Measurements from ENCODE around the gene WDPCP. TPM values are rescaled to one million over a fixed set of nuclear protein-coding genes. Genes with fewer than 3 reads are reported as not detected.

WDPCP gene
- total RNA-seq, 1 donor from 2014 or later, result 30.7 TPM

GRCh38 chr2:63425079-63425416, 163.2 kb downstream of the WDPCP start:
- no peak overlapping the region for H3K4me3 Mint-ChIP-seq
- no peaks in the 10 kb centered on the region for H3K4me1 Mint-ChIP-seq
- no peaks in the 10 kb centered on the region for H3K27me3 Mint-ChIP-seq (ENCODE audit: low read depth)
- TF ChIP-seq CTCF (IDR thresholded peaks at IDR 0.05; ENCODE audit: unreplicated experiment), result no peak
- H3K36me3 Mint-ChIP-seq, result peaks cover 46% of the 10 kb centered on the region
- no peak overlapping the region for H3K27ac Mint-ChIP-seq
- no peak for DNase-seq (ENCODE audit: low spot score in 2 of 2, unreplicated experiment in 2 of 2)
- peaks cover 44% of the 10 kb centered on the region for H3K9me3 Mint-ChIP-seq

- Mint-ChIP-seq H3K9me3 (peaks cover 40% of the 10 kb centered on the region), H3K27me3 (ENCODE audit: low read depth) (no peaks in the 10 kb centered on the region), H3K36me3 (peaks cover 42% of the 10 kb centered on the region), H3K27ac (no peak overlapping the region), H3K4me3 (no peak overlapping the region), H3K4me1 (no peaks in the 10 kb centered on the region)
- TF ChIP-seq CTCF (IDR thresholded peaks at IDR 0.05; ENCODE audit: unreplicated experiment), result peak; percentile 42
- no peak for DNase-seq (ENCODE audit: low spot score in 2 of 2, unreplicated experiment in 2 of 2)
These were observed 163.8 kb downstream of the WDPCP start for GRCh38 chr2:63424329-63425078.

GRCh38 chr2:63422556-63422955, 165.7 kb downstream of the WDPCP start:
- H3K4me1 Mint-ChIP-seq, result no peaks in the 10 kb centered on the region
- no peak overlapping the region for H3K4me3 Mint-ChIP-seq
- H3K27ac Mint-ChIP-seq, result no peak overlapping the region
- H3K27me3 Mint-ChIP-seq (ENCODE audit: low read depth), result no peaks in the 10 kb centered on the region
- H3K36me3 Mint-ChIP-seq, result peaks cover 24% of the 10 kb centered on the region
- TF ChIP-seq CTCF (IDR thresholded peaks at IDR 0.05; ENCODE audit: unreplicated experiment), result no peak
- peaks cover 22% of the 10 kb centered on the region for H3K9me3 Mint-ChIP-seq
- DNase-seq (ENCODE audit: low spot score in 2 of 2, unreplicated experiment in 2 of 2), result no peak

- no peak for DNase-seq (ENCODE audit: low spot score in 2 of 2, unreplicated experiment in 2 of 2)
- Mint-ChIP-seq H3K27ac (no peak overlapping the region), H3K9me3 (no peaks in the 10 kb centered on the region), H3K27me3 (ENCODE audit: low read depth) (no peaks in the 10 kb centered on the region), H3K4me3 (no peak overlapping the region), H3K4me1 (no peaks in the 10 kb centered on the region), H3K36me3 (peaks cover 9% of the 10 kb centered on the region)
- no peak for TF ChIP-seq CTCF (IDR thresholded peaks at IDR 0.05; ENCODE audit: unreplicated experiment)
These were observed 179.7 kb downstream of the WDPCP start for GRCh38 chr2:63408530-63408929.

- no peaks in the 10 kb centered on the region for H3K27me3 Mint-ChIP-seq (ENCODE audit: low read depth)
- no peak overlapping the region for H3K27ac Mint-ChIP-seq
- TF ChIP-seq CTCF (IDR thresholded peaks at IDR 0.05; ENCODE audit: unreplicated experiment), result no peak
- no peak overlapping the region for H3K4me3 Mint-ChIP-seq
- peaks cover 22% of the 10 kb centered on the region for H3K36me3 Mint-ChIP-seq
- H3K4me1 Mint-ChIP-seq, result no peaks in the 10 kb centered on the region
- peaks cover 7% of the 10 kb centered on the region for H3K9me3 Mint-ChIP-seq
- DNase-seq (ENCODE audit: low spot score in 2 of 2, unreplicated experiment in 2 of 2), result no peak
These were observed 181.6 kb downstream of the WDPCP start for GRCh38 chr2:63406641-63407040.

Measured in mesothelial cell of epicardium (in vitro differentiated cells).